ES-I3 (cell line): ENCODE measurements around the gene ZNF334.
A peak's percentile ranks its signal among the peaks of the same experiment; 100 is the strongest.

Experiments used
- H3K36me3 ChIP-seq: 2 replicates; pipeline ENCODE4 v1.6.1; 2013; ENCODE audit warnings: mild to moderate bottlenecking, low read length, control low read depth, moderate library complexity; ENCODE audit not compliant: insufficient read depth
- H3K4me1 ChIP-seq: 2 replicates; pipeline ENCODE4 v1.6.1; 2013; ENCODE audit warnings: mild to moderate bottlenecking, control low read depth, low read length; ENCODE audit not compliant: insufficient read depth
- H3K9ac ChIP-seq: 2 replicates; pipeline ENCODE4 v1.6.1; 2013; ENCODE audit warnings: low read depth, mild to moderate bottlenecking, low read length, moderate library complexity
- H3K9me3 ChIP-seq: 2 replicates; pipeline ENCODE4 v1.6.1; 2013; ENCODE audit warnings: mild to moderate bottlenecking, low read length, moderate library complexity; ENCODE audit not compliant: control insufficient read depth, insufficient read depth

ZNF334 gene

GRCh38 chr20:46485431-46485830 is 27.9 kb downstream of the ZNF334 start:
- Histone ChIP-seq H3K4me1 (no peaks in the 10 kb centered on the region), H3K9me3 (no peaks in the 10 kb centered on the region), H3K36me3 (no peaks in the 10 kb centered on the region; the same call in 1 of the 2 replicates), H3K9ac (no peak overlapping the region)

GRCh38 chr20:46484954-46485353 is 28.4 kb downstream of the ZNF334 start:
- no peaks in the 10 kb centered on the region for H3K9me3 ChIP-seq
- no peaks in the 10 kb centered on the region; the same call in 1 of the 2 replicates for H3K36me3 ChIP-seq
- no peaks in the 10 kb centered on the region for H3K4me1 ChIP-seq
- H3K9ac ChIP-seq: no peak overlapping the region

DNA sequence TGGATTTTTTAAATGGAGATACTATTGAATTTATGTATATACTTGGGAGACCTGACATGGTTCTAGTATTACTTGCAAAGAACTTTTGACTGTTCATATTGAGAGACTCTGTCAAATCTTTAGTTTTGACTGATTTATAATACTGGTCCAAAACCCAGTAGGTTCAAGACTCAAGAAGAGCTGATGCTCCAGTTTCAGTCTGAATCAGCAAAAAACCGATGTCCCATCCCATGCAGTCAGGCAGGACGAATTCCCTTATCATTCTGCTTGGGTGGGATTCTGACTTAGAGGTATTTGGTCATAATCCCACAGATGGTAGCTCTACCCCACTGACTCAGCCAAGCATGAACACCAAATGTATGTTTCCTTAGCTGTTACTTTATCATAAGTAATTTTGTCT is 29.5 kb downstream of the ZNF334 start:
- Histone ChIP-seq H3K9ac (no peak overlapping the region), H3K4me1 (no peaks in the 10 kb centered on the region), H3K9me3 (no peaks in the 10 kb centered on the region), H3K36me3 (no peaks in the 10 kb centered on the region; the same call in 1 of the 2 replicates)

GRCh38 chr20:46482864-46483263 is 30.5 kb downstream of the ZNF334 start:
- Histone ChIP-seq H3K9me3 (no peaks in the 10 kb centered on the region), H3K9ac (no peak overlapping the region), H3K36me3 (no peaks in the 10 kb centered on the region; the same call in 1 of the 2 replicates), H3K4me1 (no peaks in the 10 kb centered on the region)

- Histone ChIP-seq H3K9me3 (no peaks in the 10 kb centered on the region), H3K4me1 (no peaks in the 10 kb centered on the region), H3K36me3 (no peaks in the 10 kb centered on the region; the same call in 1 of the 2 replicates), H3K9ac (no peak overlapping the region)
These were observed 35.7 kb downstream of the ZNF334 start for GRCh38 chr20:46477640-46478039.

GRCh38 chr20:46477225-46477624 is 36.1 kb downstream of the ZNF334 start:
- H3K4me1 ChIP-seq: no peaks in the 10 kb centered on the region
- H3K9ac ChIP-seq: no peak overlapping the region
- H3K36me3 ChIP-seq: no peaks in the 10 kb centered on the region; the same call in 1 of the 2 replicates
- H3K9me3 ChIP-seq: no peaks in the 10 kb centered on the region

GRCh38 chr20:46468508-46468907 is 44.9 kb downstream of the ZNF334 start:
- H3K9me3 ChIP-seq: no peaks in the 10 kb centered on the region
- H3K4me1 ChIP-seq: no peaks in the 10 kb centered on the region
- no peak overlapping the region for H3K9ac ChIP-seq
- no peaks in the 10 kb centered on the region; the same call in 1 of the 2 replicates for H3K36me3 ChIP-seq

DNA sequence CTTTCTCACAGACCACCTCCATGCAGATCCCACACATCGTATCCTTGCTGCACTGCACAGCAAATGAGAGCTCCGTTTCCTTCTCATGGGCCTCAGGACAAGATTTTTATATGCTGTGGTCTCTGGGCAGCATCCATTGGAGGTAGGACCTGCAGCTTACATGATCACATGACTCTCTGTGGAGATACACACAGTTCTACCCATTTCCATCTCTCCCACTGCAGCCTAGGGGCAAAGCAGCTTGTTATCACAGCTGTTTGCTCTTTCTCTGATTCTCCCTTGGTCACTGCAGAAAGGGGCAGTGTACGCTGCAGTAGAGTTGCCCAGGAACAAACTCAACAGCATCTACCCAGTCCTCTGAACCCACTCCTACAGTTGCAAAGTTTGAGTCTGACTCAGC is 48.9 kb downstream of the ZNF334 start:
- H3K9me3 ChIP-seq: no peaks in the 10 kb centered on the region

DNA sequence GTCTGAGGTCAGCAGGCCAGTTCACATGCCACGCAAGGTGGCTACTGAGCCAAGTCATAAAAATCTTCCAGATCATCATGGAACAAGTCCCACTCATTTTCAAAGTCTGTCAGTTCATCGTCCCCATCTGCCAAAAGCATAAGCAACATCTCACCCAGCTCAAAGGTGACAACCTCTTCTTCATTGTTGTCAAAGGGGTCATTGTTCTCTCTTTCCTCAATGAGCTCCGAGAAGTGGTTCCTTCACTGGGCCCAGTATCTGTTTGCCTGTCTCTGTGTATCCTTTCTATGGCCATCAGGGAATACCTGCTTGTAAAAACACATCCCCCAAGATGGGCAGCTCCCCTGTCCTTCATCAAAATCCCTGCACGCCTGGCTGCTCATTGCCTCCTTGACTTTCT is 49.5 kb downstream of the ZNF334 start:
- Histone ChIP-seq H3K9ac (no peak overlapping the region), H3K9me3 (no peaks in the 10 kb centered on the region), H3K4me1 (no peaks in the 10 kb centered on the region), H3K36me3 (no peaks in the 10 kb centered on the region)

More for the DNA sequence above, 48.9 kb downstream of the ZNF334 start:
- Histone ChIP-seq H3K9ac (no peak overlapping the region), H3K36me3 (no peaks in the 10 kb centered on the region), H3K4me1 (no peaks in the 10 kb centered on the region)

GRCh38 chr20:46461808-46462207 is 51.6 kb downstream of the ZNF334 start:
- Histone ChIP-seq H3K4me1 (no peaks in the 10 kb centered on the region), H3K36me3 (no peaks in the 10 kb centered on the region), H3K9me3 (no peaks in the 10 kb centered on the region), H3K9ac (no peak overlapping the region)

DNA sequence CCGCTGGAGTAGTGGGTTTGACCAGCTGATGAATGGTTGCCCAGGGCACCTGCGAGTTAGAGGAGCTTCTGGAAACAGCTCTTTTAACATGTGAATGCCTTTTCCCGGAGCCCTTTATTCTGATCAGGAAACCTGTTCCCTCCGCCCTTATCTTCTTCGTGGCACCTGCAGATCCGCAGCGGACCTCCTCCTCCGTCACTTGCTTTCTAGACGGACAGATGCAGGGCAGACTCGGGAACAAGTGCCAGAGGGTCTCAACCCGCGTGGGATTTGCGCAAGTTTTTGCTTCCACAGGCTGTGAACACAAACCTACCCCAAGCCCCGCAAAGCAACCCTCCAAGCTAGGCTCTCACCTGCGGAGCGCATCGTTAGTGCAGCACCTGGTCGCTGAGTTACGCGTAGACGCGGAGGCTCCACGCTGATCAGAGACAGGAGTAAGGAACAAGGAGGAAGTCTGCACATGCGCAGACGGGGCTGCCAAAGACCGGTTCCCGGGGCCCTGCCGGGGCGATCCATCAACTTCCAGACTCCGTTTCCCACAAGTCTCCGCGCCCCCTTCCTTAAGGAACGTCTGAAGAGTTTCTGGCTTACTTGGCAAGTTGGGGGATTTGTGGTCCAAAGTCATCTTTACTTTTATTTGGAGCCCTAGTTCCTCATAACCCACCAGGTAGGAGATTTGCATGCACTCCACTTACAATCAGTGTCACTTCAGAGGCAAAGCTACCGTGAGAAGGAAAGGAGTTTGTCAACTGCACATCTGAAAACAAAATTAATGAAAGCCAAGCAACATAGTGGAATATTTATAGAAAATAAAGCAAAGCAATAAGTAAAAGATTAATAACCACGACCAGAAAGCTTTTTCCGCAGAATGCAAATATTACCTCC is 54.3 kb downstream of the ZNF334 start:
- no peaks in the 10 kb centered on the region for H3K4me1 ChIP-seq
- H3K9me3 ChIP-seq: peaks cover 6% of the 10 kb centered on the region
- no peaks in the 10 kb centered on the region for H3K36me3 ChIP-seq
- peak overlapping the region; percentile 70 for H3K9ac ChIP-seq

DNA sequence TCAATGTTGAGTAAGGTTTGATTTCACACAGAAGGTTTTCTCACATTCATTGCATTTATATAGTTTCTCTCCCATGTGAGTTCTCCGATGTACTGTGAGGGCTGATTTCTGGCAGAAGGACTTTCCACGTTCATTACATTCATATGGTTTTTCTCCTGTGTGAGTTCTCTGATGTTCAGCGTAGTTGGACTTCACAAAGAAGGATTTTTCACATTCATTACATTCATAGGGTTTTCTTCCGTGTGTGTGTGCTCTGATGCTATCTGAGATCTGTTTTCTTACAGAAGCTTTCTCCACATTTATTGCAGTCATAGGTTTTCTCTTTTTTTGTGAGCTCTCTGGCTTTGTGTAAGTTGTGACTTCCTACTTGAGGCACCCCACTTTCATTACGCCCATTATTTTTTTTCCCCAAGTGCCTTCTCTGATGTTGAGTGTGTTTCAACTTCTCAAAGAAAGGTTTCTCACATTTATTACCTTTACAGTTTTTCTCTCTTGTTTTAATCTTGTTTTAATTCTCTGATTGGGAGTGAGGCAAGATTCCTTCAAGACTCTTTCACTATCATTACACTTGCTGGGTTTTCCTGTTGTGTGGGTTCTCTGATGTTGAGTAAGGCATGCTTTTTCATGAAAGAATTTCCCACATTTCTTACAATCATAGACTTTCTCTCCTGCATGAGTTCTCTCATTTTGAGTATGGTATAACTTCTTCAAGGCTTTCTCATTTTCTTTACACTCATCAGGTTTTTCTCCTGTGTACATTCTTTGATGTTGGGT is 56.9 kb downstream of the ZNF334 start:
- no peak overlapping the region for H3K9ac ChIP-seq
- no peaks in the 10 kb centered on the region for H3K36me3 ChIP-seq
- no peaks in the 10 kb centered on the region for H3K4me1 ChIP-seq
- peaks cover 6% of the 10 kb centered on the region for H3K9me3 ChIP-seq

DNA sequence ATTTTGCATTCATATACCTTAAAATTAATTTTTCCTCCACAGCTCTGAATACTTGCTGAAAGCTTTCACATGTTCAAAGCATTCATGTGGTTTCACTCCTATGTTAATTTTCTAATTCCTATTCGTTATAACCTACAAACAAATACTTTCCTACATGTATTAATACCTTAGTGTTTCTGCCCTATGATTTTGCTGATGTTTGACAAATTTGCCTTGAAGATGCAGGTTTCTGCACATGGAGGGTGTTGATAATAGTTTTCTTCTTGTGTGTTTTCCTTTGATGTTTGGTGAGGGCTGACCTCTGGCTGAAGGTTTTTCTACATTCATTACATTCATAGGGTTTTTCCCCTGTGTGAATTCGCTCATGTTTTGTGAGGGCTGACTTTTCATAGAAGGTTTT is 57.6 kb downstream of the ZNF334 start:
- Histone ChIP-seq H3K9ac (no peak overlapping the region), H3K9me3 (peaks cover 6% of the 10 kb centered on the region), H3K36me3 (no peaks in the 10 kb centered on the region), H3K4me1 (no peaks in the 10 kb centered on the region)
